ENCODE data around the gene BSND. TPM values are rescaled to one million over a fixed set of nuclear protein-coding genes. Genes with fewer than 3 reads are reported as not detected.
"Not testable (repeated sequence)": the region's sequence is repeated elsewhere in the genome, so short reads cannot be mapped to it uniquely, and the experiment has no call there.

BSND gene
- total RNA-seq, 1 experiment from 2014 or later: not detected

DNA sequence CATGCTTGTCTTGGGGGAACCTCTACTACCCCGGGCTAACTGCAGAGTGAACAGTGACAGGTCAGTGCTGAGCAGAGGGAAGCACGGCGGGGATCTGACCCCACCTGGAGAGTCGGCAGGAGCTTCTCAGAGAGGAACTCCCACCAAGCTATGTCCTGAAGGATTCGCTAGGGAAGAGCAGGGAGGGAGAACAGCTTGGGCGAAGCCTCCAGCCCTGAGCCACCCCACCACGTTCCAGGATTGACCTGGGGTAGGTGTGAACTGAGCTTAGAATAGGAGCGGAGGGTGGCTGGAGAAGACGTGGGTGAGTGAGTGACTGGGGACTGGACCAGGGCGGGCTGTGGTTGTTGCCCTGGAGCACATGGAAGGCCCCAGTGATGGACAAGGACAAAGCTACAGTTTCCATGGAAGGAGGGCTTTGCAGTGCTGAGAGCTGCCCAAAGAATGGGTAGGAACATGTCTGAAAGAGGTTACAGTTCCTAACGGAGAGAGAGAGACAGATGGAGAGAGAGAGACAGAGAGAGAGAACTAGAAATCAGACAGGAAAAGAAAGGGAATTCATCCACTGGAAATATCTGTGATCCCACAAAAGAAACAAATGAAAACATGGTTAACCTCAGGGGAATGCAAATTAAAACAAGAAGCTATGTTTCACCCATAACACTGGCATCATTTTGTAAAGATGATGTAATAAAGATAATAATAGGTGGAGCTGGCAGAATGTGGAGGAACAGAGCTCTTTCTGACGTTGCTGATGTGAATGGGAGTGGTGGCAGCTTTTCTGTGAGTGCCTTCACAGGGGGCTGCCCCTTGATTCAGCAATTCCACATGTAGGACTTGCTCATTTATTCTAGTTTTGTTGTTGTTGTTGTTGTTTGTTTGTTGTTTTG is 17.2 kb downstream of the BSND start:
- DNase-seq (ENCODE audit: low read depth): no peak

DNA sequence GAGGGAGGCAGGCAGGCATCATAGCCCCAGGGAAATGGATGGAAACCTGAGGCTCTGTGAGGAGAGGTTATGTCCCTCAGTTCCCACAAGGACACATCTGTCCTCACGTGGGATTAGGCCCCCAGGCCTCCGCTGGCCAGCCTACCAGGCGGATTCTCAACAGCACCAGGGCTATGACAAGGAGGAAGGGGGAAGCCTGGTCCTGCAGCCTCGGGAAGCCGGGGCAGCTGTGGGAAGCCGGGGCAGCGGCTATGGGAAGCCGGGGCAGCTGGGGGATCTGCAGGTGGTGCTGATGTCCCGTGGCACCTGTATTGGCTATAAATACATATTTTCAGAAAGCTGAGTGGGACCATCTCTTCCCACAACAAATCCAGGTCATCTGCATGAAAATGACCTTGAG is 19.7 kb downstream of the BSND start:
- no peak for DNase-seq (ENCODE audit: low read depth)

DNA sequence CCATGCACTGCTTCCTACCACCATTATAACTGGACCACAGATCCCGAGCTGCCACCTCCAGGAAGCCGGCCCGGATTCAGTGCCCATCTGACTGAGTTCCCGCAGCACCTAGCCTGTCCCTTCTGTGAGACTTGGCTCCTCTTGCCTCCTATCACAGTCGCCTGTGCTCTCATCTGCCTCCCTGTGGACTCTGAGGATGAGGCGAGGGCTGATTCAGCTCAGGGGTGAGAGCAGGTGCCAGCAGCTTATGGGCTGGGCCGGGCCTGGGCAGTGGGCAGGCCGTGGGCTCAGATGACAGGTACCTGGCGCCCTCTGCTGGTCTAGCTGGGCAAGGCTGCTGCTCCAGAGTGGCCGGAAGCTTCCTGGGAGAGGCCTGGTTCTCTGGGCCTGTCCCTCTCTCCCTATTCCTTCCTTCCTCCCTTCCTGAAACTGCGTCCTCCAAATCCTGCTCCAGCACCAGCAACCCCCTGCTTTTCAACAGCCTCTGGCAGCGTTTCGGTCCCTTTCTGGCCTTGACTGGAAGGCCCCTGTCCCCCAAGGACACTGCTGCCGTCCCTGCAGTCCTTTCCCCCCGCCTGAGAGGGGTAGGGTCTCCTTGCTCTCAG is 23.3 kb downstream of the BSND start:
- DNase-seq (ENCODE audit: low read depth): peak; percentile 93

DNA sequence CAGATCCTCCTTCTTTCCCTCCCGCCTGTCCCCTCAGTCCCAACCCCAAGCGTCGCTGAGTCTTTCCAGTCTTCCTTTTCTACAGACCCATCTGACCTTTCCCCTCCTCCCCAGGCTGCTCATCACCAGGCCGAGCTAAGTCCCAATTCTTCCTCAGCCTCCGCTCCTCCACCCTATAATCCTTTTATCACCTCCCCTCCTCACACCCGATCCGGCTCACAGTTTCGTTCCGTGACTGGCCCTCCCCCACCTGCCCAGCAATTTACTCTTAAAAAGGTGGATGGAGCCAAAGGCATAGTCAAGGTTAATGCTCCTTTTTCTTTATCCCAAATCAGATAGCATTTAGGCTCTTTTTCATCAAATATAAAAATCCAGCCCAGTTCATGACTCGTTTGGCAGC is 25.4 kb downstream of the BSND start:
- DNase-seq (ENCODE audit: low read depth): not testable (repeated sequence)

DNA sequence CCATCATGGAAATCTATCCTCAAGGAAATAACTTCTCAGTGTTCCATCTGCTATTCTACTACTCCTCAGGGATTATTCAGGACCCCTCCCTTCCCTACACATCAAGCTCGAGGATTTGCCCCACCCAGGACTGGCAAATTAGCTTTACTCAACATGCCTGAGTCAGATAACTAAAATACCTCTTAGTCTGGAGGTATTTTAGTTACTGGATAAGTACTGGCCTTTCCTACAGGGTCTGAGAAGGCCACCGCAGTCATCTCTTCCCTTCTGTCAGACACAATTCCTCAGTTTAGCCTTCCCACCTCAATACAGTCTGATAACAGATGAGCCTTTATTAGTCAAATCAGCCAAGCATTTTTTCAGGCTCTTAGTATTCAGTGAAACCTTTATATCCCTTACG is 27.9 kb downstream of the BSND start:
- DNase-seq (ENCODE audit: low read depth): not testable (repeated sequence)

DNA sequence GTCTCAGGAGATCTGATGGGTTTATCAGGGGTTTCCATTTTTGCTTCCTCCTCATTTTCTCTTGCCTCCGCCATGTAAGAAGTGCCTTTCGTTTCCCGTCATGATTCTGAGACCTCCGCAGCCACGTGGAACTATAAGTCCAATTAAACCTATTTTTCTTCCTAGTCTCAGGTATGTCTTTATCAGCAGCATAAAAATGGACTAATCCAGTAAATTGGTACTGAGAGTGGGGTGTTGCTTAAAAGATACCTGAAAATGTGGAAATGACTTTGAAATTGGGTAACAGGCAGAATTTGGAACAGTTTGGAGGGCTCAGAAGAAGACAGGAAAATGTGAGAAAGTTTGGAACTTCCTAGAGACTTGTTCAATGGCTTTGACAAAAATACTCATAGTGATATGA is 32.4 kb downstream of the BSND start:
- DNase-seq (ENCODE audit: low read depth): not testable (repeated sequence)

- no peak for DNase-seq (ENCODE audit: low read depth)
Measured at GRCh38 chr1:55033265-55033614, 34.5 kb downstream of the BSND start.

- DNase-seq (ENCODE audit: low read depth): no peak
Measured at GRCh38 chr1:55034476-55035133, 35.9 kb downstream of the BSND start.

- DNase-seq (ENCODE audit: low read depth): no peak
Measured at GRCh38 chr1:55035904-55036303, 37.2 kb downstream of the BSND start.

- no peak for DNase-seq (ENCODE audit: low read depth)
Measured at GRCh38 chr1:55037733-55038551, 39.2 kb downstream of the BSND start.

GRCh38 chr1:55038552-55038838 is 39.8 kb downstream of the BSND start:
- DNase-seq (ENCODE audit: low read depth): no peak

GRCh38 chr1:55038974-55039341 is 40.2 kb downstream of the BSND start:
- no peak for DNase-seq (ENCODE audit: low read depth)

DNA sequence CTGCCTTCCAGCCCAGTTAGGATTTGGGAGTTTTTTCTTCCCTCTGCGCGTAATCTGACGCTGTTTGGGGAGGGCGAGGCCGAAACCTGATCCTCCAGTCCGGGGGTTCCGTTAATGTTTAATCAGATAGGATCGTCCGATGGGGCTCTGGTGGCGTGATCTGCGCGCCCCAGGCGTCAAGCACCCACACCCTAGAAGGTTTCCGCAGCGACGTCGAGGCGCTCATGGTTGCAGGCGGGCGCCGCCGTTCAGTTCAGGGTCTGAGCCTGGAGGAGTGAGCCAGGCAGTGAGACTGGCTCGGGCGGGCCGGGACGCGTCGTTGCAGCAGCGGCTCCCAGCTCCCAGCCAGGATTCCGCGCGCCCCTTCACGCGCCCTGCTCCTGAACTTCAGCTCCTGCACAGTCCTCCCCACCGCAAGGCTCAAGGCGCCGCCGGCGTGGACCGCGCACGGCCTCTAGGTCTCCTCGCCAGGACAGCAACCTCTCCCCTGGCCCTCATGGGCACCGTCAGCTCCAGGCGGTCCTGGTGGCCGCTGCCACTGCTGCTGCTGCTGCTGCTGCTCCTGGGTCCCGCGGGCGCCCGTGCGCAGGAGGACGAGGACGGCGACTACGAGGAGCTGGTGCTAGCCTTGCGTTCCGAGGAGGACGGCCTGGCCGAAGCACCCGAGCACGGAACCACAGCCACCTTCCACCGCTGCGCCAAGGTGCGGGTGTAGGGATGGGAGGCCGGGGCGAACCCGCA is 40.8 kb downstream of the BSND start, which contains the start of gene PCSK9:
Gene PCSK9, plus strand, starts transcription at position 207 of the 741 bp plus-strand sequence. Its CDS starts 290 bp downstream, at position 497.
- DNase-seq (ENCODE audit: low read depth): no peak

- DNase-seq (ENCODE audit: low read depth): no peak
Measured at GRCh38 chr1:55040083-55040932, 41.6 kb downstream of the BSND start.

- DNase-seq (ENCODE audit: low read depth): no peak
Measured at GRCh38 chr1:55040933-55041494, 42.3 kb downstream of the BSND start.

- no peak for DNase-seq (ENCODE audit: low read depth)
Measured at GRCh38 chr1:55041613-55042012, 42.9 kb downstream of the BSND start.

DNA sequence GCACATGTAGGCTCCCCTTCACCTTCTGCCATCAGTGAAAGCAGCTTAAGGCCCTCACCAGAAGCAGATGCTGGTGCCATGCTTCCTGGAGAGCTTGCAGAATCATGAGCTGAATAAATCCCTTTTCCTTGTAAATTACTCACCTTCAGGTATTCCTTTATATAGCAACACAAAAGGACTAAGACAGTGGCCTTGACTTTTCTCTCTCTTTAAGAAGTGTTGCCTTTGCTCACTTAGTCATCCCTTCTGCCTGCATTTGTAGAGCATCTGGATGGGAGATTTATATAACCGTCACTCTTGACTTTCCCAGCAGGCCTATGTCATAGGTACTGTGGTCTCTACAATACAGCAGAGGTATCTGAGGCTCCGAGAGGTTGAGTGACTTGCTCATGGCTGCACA is 44.3 kb downstream of the BSND start:
- no peak for DNase-seq (ENCODE audit: low read depth)

DNA sequence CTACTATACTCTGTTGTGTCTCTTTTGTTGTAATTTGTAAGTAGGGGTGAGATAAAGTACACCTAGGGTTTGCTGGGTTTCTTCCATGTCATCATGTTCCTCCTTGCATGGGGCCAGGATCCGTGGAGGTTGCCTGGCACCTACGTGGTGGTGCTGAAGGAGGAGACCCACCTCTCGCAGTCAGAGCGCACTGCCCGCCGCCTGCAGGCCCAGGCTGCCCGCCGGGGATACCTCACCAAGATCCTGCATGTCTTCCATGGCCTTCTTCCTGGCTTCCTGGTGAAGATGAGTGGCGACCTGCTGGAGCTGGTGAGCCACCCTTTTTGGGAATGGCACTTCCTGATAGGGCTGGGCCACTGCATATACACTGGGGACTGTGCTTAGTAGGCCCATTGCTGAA is 45.0 kb downstream of the BSND start:
- DNase-seq (ENCODE audit: low read depth): no peak

GRCh38 chr1:55044617-55045397 is 46.1 kb downstream of the BSND start:
- DNase-seq (ENCODE audit: low read depth): no peak
